HFFc6 (cell line): ENCODE data around the gene KRTAP10-1. TPM values are rescaled to one million over a fixed set of nuclear protein-coding genes. Genes with fewer than 3 reads are reported as not detected.

Experiments
- DNase-seq: peaks from one replicate; pipeline ENCODE4 v3.0.0-alpha.2; 2018
- H3K27ac Mint-ChIP-seq: 2 replicates; pipeline ENCODE4 v1.8.0; 2020; ENCODE audit warnings: mild to moderate bottlenecking, mixed read lengths
- H3K27me3 Mint-ChIP-seq: 2 replicates; pipeline ENCODE4 v1.8.0; 2021; ENCODE audit warnings: mild to moderate bottlenecking, moderate library complexity, mixed read lengths; ENCODE audit not compliant: insufficient read depth
- H3K36me3 Mint-ChIP-seq: 2 replicates; pipeline ENCODE4 v1.8.0; 2021; ENCODE audit warnings: low read depth, mixed read lengths
- H3K4me1 Mint-ChIP-seq: 2 replicates; pipeline ENCODE4 v1.8.0; 2020; ENCODE audit warnings: low read depth, mixed read lengths
- H3K4me3 Mint-ChIP-seq: 2 replicates; pipeline ENCODE4 v1.8.0; 2020; ENCODE audit warnings: mild to moderate bottlenecking, moderate library complexity, mixed read lengths
- H3K9me3 Mint-ChIP-seq: 2 replicates; pipeline ENCODE4 v1.8.0; 2020; ENCODE audit warnings: mild to moderate bottlenecking, mixed read lengths
- total RNA-seq, 6 experiments: library from RNA; stranded (reverse); fragmentation: NEBNext Ultra II Directional; extraction: Animal tissue kit (Norgen Biotek cat#: 25700); gene quantifications; 2 replicates in 1 of 6; 3 replicates in 5 of 6; pipeline ENCODE4 v1.2.3, GENCODE V29; 2021
- TF ChIP-seq, protein P1 (sequence below): fragments of 200-600 bp; sonication (generic); IDR thresholded peaks from 2 replicates; pipeline ENCODE4 v1.5.0; 2021; ENCODE audit warnings: antibody characterized with exemption, mild to moderate bottlenecking

Gene KRTAP10-1
- total RNA-seq, 6 experiments from 2014 or later = not detected

DNA sequence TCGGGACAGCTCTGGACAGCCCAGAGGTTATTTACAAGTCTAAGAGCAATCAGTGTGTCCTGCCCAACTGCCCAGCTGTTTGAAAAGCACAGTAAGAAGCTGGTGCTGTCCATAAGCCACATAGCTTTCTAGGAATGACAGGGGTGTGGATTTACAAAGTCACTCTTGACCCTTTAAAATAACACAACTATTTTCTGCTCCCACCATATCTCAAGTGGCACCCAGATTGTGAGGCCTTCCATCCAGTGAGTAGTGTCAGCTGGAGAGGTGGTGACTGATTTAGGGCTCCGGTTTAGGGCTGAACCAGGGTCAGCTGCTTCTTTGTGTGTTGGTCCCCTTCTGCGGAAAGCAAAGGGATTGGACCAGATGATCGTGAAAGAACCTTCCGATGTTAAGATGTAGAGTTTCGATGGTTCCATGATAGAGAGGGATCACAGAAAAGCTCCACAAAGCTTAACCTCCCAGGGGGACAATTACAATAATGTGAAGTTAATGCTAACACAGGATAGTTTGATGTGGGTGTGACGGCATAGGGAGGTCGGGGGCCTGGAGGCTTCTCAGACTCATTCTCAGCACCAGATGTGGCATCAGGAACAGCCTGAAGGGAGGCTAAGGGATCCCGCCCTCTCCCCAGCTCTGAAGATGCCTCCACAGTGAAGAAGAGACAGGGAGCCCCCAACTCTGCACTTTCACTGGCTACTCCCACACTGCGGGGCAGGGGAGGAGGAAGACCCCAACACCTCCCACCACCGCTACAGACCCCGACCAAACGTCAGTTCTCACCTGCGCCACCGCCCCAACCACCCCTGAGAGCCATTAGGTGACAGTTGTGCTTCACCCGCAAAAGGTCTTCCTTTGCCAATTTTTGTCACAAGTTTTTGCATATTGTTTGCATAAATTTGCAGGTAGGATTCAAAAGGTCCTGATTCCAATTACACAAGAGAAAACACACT lies 44.1 kb downstream of the KRTAP10-1 start:
- no peak for DNase-seq
- peaks cover 21% of the 10 kb centered on the region for H3K36me3 Mint-ChIP-seq
- peaks cover 28% of the 10 kb centered on the region for H3K27me3 Mint-ChIP-seq
- H3K27ac Mint-ChIP-seq = no peak overlapping the region
- no peaks in the 10 kb centered on the region for H3K4me1 Mint-ChIP-seq
- TF ChIP-seq, protein P1, sequence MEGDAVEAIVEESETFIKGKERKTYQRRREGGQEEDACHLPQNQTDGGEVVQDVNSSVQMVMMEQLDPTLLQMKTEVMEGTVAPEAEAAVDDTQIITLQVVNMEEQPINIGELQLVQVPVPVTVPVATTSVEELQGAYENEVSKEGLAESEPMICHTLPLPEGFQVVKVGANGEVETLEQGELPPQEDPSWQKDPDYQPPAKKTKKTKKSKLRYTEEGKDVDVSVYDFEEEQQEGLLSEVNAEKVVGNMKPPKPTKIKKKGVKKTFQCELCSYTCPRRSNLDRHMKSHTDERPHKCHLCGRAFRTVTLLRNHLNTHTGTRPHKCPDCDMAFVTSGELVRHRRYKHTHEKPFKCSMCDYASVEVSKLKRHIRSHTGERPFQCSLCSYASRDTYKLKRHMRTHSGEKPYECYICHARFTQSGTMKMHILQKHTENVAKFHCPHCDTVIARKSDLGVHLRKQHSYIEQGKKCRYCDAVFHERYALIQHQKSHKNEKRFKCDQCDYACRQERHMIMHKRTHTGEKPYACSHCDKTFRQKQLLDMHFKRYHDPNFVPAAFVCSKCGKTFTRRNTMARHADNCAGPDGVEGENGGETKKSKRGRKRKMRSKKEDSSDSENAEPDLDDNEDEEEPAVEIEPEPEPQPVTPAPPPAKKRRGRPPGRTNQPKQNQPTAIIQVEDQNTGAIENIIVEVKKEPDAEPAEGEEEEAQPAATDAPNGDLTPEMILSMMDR = no peak
- H3K4me3 Mint-ChIP-seq = no peak overlapping the region
- H3K9me3 Mint-ChIP-seq = peaks cover 30% of the 10 kb centered on the region

DNA sequence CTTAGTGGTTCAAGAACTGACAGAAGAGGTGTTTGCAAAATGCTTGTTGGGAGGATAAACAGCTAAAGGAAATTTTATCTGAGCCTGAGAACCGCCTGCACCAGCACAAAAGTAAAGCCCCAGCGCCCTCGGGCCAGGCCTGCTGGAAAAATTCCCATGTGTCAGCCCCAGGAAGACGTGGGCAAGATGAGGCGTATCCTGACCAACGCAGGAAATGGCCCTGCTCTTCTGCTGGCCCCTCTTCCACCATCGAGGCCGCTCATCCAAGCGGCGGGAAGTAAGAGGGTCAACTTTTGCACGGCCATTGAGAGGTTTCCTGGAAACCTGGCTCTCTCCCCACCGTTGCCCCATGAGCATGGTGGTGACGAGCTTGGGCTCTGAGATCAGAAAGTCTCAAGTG lies 45.0 kb downstream of the KRTAP10-1 start:
- H3K27me3 Mint-ChIP-seq = peaks cover 28% of the 10 kb centered on the region
- peaks cover 30% of the 10 kb centered on the region for H3K9me3 Mint-ChIP-seq
- TF ChIP-seq, protein P1 = no peak

DNA sequence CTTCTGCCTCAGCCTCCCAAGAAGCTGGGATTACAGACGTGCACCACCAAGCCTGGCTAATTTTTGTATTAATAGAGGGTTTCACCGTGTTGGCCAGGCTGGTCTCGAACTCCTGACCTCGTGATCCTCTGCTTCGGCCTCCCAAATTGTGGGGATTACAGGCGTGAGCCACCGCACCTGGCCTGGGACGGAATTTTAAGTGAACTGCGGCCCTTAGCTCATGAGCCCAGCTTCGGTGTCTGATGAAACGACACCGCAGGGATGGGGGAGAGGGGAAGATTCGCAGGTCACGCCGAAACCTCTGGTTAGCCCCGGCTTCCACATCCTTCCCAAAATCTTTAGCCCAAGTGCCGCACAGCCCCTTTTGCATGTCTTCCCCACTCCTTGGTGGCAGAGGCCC lies 45.6 kb downstream of the KRTAP10-1 start:
- Mint-ChIP-seq H3K9me3 (peaks cover 30% of the 10 kb centered on the region), H3K27ac (no peak overlapping the region), H3K4me1 (no peaks in the 10 kb centered on the region), H3K36me3 (peaks cover 21% of the 10 kb centered on the region), H3K4me3 (no peak overlapping the region), H3K27me3 (peaks cover 28% of the 10 kb centered on the region)
- TF ChIP-seq, protein P1 = no peak
- no peak for DNase-seq

More for the DNA sequence above, 45.0 kb downstream of the KRTAP10-1 start:
- Mint-ChIP-seq H3K27ac (no peak overlapping the region), H3K4me1 (no peaks in the 10 kb centered on the region), H3K36me3 (peaks cover 21% of the 10 kb centered on the region), H3K4me3 (no peak overlapping the region)
- DNase-seq = no peak

DNA sequence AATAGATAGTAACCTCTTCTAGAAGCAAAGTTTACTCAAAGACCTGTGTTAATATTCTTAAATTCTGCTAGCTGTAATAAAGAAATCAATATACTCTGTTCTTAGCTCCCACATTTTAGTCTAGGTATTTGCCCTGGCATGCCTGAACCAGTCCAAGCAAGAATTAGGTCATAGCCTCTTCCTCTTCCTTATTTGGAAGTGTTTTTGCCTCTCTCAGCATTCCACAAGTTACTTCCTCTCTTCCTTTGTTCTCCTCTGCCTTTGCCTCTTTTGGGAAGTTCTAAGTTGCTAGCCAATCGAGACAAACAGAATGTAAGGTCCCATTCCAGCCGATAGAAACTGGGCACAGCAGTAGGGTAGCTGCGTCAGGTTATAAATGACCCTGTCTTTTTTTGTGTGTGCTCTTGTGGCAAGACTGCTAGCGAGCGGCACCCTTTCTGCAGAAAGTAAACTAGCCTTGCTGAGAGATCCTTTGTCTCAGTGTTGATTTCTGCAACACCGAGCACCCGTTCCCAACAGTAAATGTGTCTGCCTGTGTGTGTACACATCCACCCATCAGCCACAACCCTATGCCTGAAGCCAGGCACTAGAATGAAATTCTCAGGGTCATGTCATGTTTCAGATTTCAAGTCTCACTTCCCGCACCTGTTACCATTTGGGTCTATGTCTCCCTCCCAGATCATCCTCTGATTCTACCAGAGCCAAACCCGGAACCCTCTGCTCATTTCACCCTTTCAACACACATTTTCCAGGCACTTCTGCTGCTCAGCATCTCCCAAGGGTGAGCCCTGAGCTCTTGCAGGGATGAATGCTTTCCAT lies 47.2 kb downstream of the KRTAP10-1 start:
- DNase-seq = no peak
- H3K4me3 Mint-ChIP-seq = no peak overlapping the region
- H3K4me1 Mint-ChIP-seq = no peaks in the 10 kb centered on the region
- H3K36me3 Mint-ChIP-seq = peaks cover 21% of the 10 kb centered on the region
- H3K27ac Mint-ChIP-seq = no peak overlapping the region
- H3K9me3 Mint-ChIP-seq = peaks cover 30% of the 10 kb centered on the region
- TF ChIP-seq, protein P1 = no peak
- peaks cover 22% of the 10 kb centered on the region for H3K27me3 Mint-ChIP-seq

DNA sequence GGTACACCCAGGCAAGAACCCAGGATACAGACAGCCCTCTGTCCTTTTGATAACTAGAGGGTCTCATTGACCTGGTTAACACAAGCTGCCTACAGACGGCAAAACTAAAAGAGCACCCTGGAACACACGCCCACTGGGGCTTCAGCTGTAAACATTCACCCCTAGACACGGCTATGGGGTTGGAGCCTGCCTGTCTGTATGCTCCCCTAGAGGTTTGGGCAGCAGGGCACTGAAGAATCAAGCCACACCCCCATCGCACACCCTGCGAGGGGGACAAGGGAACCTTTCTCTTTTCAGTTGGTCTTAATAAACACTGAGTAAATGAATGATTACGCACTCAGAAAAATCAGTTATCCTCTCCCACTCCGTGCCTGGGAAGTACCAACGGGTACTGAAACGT lies 49.2 kb downstream of the KRTAP10-1 start:
- Mint-ChIP-seq H3K27me3 (peaks cover 12% of the 10 kb centered on the region), H3K9me3 (peaks cover 30% of the 10 kb centered on the region), H3K36me3 (peaks cover 21% of the 10 kb centered on the region), H3K4me3 (no peak overlapping the region), H3K27ac (no peak overlapping the region), H3K4me1 (no peaks in the 10 kb centered on the region)
- TF ChIP-seq, protein P1 = no peak
- no peak for DNase-seq
